Stimulated activated CD4-positive, alpha-beta T cell treated with anti-CD3 and anti-CD28 coated beads, Interleukin-4, amount 100 ng/mL, for 1 hour (primary cell): ENCODE results near the gene CD19.
"Not testable (repeated sequence)": the region's sequence is repeated elsewhere in the genome, so short reads cannot be mapped to it uniquely, and the experiment has no call there.

ENCODE experiments used
- DNase-seq: peaks from one replicate; pipeline ENCODE4 v3.0.0-alpha.2; 2020

CD19 gene

DNA sequence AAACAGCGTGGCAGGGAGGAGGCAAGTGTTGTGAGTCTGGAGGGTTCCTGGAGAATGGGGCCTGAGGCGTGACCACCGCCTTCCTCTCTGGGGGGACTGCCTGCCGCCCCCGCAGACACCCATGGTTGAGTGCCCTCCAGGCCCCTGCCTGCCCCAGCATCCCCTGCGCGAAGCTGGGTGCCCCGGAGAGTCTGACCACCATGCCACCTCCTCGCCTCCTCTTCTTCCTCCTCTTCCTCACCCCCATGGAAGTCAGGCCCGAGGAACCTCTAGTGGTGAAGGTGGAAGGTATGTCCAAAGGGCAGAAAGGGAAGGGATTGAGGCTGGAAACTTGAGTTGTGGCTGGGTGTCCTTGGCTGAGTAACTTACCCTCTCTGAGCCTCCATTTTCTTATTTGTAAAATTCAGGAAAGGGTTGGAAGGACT, at the start of gene CD19:
TSS of gene CD19 (plus strand) at position 171 of the 425 bp plus-strand sequence. CDS start at position 201, 30 bp downstream.
- DNase-seq: no peak

DNA sequence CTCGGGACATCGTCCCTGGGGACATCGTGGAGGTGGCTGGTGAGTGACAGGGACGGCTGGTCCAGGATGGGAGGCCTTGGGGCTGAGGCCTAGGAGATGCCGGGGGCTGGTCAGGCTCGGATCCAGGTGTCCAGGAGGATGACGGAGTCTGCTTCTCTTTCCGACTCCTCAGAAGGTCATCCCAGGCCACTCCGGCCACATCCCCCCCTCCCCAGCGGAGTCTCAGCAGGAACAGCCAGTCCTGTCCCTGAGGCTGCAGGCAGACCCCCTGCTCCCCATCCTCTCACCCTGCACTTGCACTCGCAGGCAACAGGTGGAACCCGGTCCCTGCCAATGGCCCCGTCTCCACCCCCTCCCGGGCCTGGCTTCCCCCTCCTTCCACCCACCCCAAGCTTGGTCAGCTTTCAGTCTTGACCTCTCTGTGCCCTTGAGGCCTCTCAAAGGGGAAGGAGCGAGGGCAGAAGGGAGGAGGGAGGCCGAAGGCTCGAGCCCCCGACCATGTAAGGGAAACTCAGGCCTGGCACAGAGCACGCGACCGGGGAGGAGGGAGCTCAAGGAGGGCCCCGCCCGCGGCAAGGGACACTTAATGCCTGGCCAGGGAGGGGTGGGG, 49.1 kb upstream of the CD19 start:
- no peak for DNase-seq

DNA sequence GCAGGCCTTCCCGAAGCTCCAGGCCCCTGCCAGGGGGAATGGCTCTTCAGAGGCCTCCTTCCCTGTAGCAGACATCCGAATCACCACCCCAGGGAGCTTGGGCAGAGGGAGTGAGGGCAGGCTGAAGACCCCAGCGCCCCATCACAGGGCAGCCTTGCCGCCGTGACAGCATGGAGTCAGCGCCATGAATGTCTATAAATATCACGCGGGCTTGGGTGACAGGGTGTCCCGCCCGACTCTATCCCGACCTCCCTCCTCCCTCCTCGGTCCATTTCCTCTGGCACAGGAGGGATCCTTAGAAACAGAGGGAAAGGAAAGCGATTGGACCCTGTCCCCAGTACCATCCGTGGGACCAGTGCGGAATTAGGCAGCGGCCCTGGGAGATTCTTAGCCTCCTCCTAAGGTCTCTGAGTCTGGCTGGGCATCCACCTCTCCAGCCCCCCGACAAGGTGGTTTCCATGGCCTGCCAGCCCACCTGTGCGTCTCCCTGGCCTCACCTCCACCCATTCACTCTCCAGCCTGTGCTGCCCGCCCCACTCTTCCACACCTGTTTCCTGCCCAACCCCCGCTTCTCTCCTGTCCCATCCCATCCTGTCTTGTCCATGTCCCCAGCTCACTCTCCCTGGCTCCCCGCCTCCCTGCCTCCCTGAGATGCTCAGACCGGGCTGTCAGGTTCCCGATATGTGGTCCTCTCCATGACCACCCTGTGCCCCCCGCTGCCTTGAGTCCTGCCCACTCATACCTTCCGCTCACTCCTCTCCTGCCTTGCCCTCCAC, 48.4 kb upstream of the CD19 start:
- DNase-seq: no peak

DNA sequence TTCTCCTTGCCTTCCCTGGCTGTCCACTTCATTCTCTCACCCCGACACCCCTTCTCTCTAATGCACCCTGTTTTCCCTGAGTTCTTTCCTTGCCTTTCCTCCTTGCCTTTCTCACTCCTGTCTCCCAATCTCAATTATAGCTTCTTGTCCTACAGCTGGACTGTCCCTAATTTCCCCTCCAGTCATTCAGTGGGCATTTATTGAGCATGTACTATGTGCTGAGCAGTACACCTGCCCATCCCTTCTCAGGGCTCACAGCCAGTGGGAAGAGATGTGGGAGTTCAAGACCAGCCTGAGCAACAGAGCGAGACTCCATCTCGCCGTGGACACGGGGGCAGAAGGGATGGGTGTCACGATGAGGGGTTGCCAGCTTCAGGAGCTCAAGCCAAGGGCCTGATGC, 47.7 kb upstream of the CD19 start:
- DNase-seq: no peak

DNA sequence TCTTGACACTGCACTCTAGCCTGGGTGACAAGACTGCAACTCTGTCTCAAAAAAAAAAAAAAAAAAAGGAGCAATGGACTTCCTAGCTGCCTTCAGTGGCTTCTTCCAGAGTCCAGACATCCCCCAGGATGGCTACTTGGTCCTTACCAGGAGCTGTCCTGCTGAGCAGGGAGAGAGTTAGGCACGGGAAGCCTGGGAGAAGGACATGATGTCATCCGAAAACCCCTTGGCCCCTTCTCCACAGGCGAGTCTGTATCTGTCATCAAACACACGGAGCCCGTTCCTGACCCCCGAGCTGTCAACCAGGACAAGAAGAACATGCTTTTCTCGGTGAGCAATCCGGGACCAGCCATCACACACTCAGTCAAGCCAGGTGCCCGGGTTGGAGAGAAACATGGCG, 44.8 kb upstream of the CD19 start:
- no peak for DNase-seq

DNA sequence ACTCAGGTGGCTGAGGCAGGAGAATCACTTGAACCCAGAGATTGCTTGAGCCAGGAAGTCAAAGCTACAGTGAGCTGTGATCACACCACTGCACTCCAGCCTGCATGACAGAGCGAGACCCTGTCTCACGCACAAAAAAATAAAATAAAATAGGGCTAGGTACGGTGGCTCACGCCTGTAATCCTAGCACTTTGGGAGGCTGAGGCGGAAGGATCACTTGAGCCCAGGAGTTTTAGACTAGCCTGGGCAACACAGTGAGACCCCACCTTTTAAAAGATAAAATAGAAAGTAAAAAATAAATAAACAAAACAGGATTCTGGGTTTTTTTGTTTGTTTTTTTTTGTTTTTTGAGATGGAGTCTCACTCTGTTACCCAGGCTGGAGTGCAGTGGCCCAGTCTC, 41.4 kb upstream of the CD19 start:
- not testable (repeated sequence) for DNase-seq

DNA sequence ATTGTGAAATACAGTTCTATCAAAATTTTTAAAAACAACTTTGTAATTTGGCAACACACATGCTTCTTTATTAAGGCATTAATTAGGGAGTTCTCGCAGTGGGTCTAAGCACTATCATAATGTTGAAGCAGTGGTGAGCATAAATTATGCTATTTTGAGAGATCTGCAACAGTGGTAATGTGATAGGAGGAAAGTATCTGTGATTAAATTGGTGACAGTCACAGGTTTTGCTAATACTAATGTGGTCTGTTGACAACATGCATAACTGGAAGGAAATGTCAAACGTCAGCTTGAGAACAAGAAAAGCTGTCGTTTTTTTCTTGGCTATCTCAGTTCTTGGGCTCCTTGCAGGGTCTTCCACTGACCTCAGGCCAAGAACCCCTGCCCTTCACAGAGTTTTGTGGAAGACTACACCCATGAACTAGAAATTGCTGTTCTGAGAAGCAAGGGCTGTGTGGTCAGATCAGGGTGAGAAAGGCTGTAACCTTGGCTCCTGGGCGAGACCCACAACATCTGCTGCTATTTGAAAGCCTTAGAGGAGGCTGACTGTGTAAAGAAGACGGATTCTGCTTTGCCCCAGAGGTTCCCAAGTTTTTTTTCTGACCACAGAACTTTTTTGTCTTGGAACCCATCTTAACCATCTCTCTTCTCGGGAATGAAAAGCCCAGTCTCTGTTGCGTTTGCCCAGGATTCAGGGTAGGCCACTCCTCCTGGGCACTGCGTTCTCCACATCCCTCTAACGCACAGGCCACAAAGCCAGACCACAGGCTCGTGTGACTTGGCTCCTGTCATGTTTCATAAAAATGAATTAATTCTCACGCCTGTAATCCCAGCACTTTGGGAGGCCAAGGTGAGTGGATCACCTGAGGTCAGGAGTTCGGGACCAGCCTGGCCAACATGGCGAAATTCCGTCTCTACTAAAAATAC, 39.5 kb upstream of the CD19 start:
- no peak for DNase-seq

DNA sequence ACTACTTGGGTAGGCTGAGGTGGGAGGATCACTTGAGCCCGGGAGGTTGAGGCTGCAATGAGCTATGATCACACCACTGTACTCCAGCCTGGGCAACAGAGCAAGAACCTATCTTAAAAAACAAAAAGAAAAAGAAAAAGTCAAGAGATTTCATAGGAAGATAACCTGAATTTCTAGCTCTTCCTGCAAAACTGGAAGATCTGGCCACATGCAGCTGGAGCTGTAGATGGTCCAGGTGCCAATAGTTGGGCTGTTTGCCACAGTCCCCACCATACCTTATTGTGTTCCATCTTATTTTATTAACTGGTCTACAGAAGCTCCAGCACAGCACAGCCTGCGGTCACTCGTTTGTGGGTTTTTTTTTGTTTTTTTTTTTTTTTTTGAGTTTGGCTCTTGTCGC, 38.5 kb upstream of the CD19 start:
- DNase-seq: no peak

DNA sequence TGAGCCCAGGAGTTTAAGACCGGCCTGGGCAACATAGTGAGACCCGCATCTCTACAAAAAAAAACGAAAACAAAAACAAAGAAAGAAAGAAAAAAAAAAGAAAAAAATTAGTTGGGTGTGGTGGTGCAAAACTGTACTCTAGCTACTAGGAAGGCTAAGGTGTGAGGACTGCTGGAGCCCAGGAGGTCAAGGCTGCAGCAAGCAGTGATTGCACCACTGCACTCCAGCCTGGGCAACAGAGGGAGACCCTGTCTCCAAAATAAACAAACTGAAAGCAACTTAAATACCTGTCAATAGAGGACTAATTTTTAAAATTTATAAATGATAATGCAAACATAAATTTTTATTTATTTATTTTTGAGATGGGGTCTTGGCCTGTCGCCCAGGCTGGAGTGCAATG, 36.2 kb upstream of the CD19 start:
- no peak for DNase-seq

DNA sequence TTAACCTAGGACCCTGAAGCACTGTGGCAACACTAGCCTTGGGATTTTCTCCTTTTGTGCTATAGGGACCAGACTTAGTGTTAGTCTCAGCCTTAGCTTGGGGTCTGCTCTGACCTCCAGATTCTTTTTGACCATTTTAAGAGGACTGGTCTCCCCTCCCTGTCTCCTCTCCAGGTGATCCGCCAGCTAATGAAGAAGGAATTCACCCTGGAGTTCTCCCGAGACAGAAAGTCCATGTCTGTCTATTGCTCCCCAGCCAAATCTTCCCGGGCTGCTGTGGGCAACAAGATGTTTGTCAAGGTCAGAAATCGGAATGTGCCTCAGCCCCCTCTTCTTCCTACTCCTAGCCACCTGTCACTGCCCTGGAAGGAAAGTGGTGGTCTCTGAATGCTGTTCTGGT, 33.9 kb upstream of the CD19 start:
- DNase-seq: no peak

DNA sequence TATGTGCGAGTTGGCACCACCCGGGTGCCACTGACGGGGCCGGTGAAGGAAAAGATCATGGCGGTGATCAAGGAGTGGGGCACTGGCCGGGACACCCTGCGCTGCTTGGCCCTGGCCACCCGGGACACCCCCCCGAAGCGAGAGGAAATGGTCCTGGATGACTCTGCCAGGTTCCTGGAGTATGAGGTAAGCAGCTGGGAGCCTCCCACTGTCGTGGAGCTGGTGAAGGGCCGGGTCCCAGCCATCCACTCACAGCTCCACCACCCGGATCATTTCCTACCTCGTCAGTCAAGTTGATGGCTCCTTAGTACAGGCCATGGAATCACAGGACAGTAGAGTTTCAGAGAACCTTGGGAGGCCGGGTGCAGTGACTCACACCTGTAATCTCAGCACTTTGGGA, 33.5 kb upstream of the CD19 start:
- no peak for DNase-seq

DNA sequence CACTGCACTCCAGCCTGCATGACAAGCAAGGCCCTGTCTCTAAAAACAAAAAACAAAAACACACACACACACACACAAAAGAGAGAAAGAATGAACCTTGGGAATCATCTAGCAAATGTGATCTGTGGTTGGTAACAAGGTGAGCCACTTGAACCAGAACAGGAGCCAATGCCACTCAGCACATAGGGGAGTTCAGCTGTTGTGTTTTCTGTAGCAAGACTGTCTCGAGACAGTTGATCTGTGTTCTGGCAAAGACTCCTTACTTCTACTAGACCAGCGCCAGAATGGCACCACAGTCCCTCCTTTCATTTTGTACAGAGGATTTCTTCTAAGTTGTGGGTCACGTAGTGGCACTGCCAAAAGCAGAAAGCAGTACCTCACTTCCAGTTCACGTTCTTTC, 32.8 kb upstream of the CD19 start:
- no peak for DNase-seq

DNA sequence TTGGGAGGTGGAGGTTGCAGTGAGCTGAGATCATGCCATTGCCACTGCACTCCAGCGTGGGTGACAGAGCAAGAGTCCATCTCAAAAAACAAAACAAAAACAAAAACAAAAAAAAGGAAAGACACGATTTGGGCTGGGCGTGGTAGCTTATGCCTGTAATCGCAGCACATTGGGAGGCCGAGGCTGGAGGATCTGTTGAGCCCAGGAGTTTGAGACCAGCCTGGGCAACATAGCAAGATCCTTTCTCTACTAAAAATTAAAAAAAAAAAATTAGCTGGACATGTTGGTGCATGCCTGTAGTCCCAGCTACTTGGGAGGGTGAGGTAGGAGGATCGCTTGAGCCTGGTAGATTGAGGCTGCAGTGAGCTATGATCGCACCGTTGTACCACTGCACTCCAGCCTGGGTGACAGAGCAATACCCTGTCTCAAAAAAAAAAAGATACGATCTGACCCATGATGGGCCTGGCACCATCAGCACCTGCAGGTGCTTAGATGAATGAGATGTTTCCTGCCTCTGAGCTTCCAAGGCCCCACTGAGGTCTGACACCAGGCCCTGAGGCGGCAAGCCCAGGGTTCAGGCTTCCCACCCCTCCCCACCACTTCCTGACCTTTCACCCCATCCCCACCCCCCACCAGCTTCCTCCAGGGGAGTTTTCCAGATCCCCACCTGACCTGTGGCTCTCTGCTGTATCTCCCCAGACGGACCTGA, 31.7 kb upstream of the CD19 start:
- DNase-seq: no peak

DNA sequence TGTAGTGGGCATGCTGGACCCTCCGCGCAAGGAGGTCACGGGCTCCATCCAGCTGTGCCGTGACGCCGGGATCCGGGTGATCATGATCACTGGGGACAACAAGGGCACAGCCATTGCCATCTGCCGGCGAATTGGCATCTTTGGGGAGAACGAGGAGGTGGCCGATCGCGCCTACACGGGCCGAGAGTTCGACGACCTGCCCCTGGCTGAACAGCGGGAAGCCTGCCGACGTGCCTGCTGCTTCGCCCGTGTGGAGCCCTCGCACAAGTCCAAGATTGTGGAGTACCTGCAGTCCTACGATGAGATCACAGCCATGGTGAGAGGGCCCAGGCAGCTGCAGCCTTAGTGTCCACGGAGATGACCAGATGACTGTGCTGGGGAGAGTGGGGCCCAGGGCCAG, 31.2 kb upstream of the CD19 start:
- DNase-seq: no peak

DNA sequence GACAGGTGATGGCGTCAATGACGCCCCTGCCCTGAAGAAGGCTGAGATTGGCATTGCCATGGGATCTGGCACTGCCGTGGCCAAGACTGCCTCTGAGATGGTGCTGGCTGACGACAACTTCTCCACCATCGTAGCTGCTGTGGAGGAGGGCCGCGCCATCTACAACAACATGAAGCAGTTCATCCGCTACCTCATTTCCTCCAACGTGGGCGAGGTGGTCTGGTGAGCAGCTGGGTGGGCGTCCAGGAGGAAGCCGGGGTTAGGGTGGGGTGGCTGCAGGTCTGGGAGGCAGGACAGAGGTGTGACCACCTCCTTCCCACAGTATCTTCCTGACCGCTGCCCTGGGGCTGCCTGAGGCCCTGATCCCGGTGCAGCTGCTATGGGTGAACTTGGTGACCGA, 29.9 kb upstream of the CD19 start:
- DNase-seq: no peak

DNA sequence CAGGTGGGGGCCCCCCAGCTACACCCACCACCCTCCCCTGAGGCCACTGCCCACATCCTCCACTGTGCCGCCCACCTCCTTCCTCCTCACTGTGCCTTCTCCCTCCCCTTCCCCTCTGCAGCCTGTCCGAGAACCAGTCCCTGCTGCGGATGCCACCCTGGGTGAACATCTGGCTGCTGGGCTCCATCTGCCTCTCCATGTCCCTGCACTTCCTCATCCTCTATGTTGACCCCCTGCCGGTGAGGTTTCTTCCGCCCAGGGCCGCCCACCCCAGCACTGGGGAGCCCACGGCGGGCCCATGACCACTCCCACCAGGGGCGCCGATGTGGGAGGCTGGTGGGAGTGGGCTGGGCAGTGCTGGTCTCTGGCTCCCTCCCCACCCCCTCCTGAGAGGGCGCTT, 28.9 kb upstream of the CD19 start:
- DNase-seq: no peak

DNA sequence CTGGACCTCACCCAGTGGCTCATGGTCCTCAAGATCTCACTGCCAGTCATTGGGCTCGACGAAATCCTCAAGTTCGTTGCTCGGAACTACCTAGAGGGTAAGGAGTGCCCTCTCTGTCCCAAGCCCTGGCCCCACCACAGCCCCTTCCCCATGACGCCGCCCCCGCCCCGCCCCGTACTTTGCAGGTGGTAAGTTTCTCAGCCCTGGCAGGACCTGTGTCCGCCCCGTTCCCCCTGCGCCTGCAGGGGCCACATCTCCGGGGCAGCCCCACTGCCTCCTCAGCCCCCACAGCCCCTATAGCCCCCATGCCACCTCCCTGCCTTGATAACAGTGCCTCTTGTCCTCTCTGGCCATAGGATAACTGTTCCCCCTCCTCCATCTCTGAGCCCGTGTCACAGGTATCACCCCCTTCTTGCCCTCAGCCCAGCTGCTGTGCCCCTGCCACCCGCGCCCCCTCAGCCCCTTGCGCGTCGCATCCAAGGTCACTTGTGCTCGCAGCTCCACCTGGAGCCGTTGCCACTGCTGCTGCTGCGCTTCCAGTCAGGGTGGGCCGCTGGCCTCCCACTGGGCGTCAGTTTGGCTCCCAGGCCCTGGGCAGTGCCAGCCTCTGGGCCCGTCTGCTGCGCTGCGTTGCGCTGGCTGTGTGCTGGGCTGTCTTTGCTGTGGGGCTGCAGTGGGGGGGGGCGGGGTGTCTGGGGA, 28.3 kb upstream of the CD19 start:
- no peak for DNase-seq

DNA sequence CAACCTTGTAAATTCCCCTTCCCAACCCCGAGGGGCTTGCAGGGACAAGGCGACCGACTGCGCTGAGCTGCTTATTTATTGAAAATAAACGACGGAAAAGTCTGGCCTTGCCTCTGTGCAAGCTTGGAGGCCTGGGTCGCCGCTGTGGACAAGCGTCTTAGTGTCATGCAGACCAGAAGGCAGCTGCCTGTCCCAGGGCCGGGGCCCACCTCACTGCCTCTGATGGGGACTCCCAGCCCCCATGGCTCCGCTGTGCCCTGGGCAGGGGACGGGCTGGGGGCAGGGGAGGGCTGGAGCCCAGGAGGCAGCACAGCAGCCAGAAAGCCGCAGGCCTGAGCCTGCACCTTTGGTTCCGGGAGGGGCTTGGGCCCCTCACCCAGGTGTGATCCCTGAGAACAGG, 27.4 kb upstream of the CD19 start:
- DNase-seq: no peak

DNA sequence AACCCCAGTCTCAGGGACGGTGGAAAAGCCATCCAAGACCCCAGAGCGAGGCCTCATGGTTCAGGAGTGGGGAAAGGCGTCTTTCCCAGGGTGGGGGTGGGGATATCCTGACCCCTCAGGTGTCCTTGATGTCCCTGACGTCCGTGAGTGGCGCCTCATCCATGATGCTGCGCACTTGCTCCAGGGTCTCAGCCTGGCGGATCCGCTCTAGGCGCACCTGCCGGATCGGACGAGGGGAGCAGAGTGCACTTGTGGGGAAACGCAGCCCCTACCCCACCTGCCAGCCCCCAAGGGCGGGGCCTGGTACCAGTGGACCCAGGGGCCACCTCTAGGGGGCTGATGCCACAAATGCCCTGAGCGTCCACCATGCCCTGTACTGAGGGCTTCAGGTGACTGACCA, 26.9 kb upstream of the CD19 start:
- DNase-seq: no peak

DNA sequence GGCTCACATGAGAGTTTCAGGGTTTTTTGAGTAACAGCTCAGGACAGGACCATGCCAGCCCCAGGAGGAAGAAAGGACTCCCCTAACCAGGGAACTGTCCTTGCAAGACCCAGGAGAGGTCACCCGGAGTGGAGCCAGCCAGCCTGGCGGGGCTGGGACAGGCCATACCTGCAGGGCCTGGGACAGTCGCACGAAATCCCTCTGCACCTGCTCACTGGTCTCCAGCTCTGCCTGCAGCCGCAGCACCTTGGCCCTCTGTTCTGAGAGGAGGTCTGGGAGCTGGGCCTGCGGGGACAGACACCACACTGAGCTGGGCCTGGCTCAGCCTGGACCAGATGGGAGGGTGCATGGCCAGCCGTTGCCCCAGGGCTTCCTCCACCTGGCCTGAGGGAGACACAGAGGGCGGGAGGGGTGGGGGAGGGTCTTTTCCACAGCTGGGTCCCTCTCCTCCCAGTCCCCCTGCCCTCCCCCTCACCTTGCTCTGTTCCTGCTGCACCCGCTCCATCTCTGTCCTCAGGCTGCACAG, 26.5 kb upstream of the CD19 start:
- no peak for DNase-seq

DNA sequence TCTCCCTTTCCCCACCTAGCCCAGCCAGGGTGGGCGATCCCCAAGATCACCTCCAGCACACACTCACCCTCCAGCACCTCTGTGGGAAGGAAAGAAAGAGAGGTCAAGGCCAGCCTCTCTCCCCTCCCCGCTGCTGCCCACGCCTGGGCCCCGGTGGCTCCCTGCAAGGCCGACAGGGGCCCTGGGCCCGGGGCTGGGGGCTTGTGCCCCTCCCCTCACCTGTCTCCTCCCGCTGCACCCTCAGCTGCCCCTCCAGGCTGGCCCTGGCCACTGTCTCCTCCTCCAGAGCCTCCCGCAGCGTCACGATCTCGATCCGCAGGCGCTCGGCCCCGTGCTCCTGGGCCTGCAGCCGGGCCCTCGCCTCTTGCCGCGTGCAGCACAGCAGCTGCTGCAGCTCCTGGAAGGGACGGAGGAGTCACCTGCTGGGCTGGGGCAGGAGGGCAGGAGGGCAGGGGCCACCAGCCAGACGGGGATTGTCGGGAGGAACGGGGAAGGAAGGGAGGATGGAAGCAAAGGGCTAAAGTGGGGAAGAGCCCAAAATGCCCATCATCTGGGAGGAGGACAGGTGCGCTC, 25.9 kb upstream of the CD19 start:
- no peak for DNase-seq
